ENCODE results near the gene AGPAT1.
A peak's percentile ranks its signal among the peaks of the same experiment; 100 is the strongest.
"Not testable (repeated sequence)": the region's sequence is repeated elsewhere in the genome, so short reads cannot be mapped to it uniquely, and the experiment has no call there.

The AGPAT1 gene

GRCh38 chr6:32190054-32190851, 14.4 kb upstream of the AGPAT1 start, which contains the start of gene PBX2:
Gene PBX2, minus strand, starts transcription at chr6:32190202. Its CDS starts 287 bp downstream, at chr6:32189915.
- TF ChIP-seq POLR2AphosphoS5 (IDR thresholded peaks at IDR 0.05; ENCODE audit: borderline replicate concordance, low read depth, low read length), result peak; percentile 63
- TF ChIP-seq FOXP2 (optimal IDR thresholded peaks at IDR 0.05; ENCODE audit: control extremely low read depth, extremely low read length, insufficient read depth), result no peak
- TF ChIP-seq EZH2 (IDR thresholded peaks at IDR 0.05), result no peak
- H3K36me3 ChIP-seq (ENCODE audit: insufficient read depth, low read length), result peaks cover 21% of the 10 kb centered on the region
- H3K9me3 ChIP-seq (ENCODE audit: low read depth, low read length), result no peaks in the 10 kb centered on the region
- H3K4me3 ChIP-seq, result peak within 1 kb of the TSS; percentile 87
- H3K27ac ChIP-seq, result peak within 1 kb of the TSS; percentile 97
- peak within 1 kb of the TSS; percentile 90 for H3K9ac ChIP-seq (ENCODE audit: insufficient read length)
- peak; percentile 79 for DNase-seq (ENCODE audit: low read depth, low spot score)

- H3K9me3 ChIP-seq (ENCODE audit: low read depth, low read length), result no peaks in the 10 kb centered on the region
- H3K9ac ChIP-seq (ENCODE audit: insufficient read length), result peak overlapping the region; percentile 90
- TF ChIP-seq FOXP2 (optimal IDR thresholded peaks at IDR 0.05; ENCODE audit: control extremely low read depth, extremely low read length, insufficient read depth) (no peak), POLR2AphosphoS5 (IDR thresholded peaks at IDR 0.05; ENCODE audit: borderline replicate concordance, low read depth, low read length) (no peak), EZH2 (IDR thresholded peaks at IDR 0.05) (no peak)
- H3K27ac ChIP-seq, result peak overlapping the region; percentile 87
- no peak for DNase-seq (ENCODE audit: low read depth, low spot score)
- peak overlapping the region; percentile 87 for H3K4me3 ChIP-seq
- peaks cover 21% of the 10 kb centered on the region for H3K36me3 ChIP-seq (ENCODE audit: insufficient read depth, low read length)
Measured at GRCh38 chr6:32189742-32190053, 13.8 kb upstream of the AGPAT1 start.

- H3K4me3 ChIP-seq, result peak overlapping the region; percentile 87
- peak overlapping the region; percentile 90 for H3K9ac ChIP-seq (ENCODE audit: insufficient read length)
- peak overlapping the region; percentile 87 for H3K27ac ChIP-seq
- no peak for DNase-seq (ENCODE audit: low read depth, low spot score)
- H3K36me3 ChIP-seq (ENCODE audit: insufficient read depth, low read length), result peaks cover 21% of the 10 kb centered on the region
- no peak for TF ChIP-seq FOXP2 (optimal IDR thresholded peaks at IDR 0.05; ENCODE audit: control extremely low read depth, extremely low read length, insufficient read depth)
- TF ChIP-seq POLR2AphosphoS5 (IDR thresholded peaks at IDR 0.05; ENCODE audit: borderline replicate concordance, low read depth, low read length), result no peak
- TF ChIP-seq EZH2 (IDR thresholded peaks at IDR 0.05), result no peak
- no peaks in the 10 kb centered on the region for H3K9me3 ChIP-seq (ENCODE audit: low read depth, low read length)
Measured at GRCh38 chr6:32189069-32189741, 13.3 kb upstream of the AGPAT1 start.

GRCh38 chr6:32188381-32189068, 12.6 kb upstream of the AGPAT1 start:
- TF ChIP-seq FOXP2 (optimal IDR thresholded peaks at IDR 0.05; ENCODE audit: control extremely low read depth, extremely low read length, insufficient read depth), result no peak
- no peak; the same call in 1 of the 2 replicates for TF ChIP-seq POLR2AphosphoS5 (IDR thresholded peaks at IDR 0.05; ENCODE audit: borderline replicate concordance, low read depth, low read length)
- no peaks in the 10 kb centered on the region for H3K9me3 ChIP-seq (ENCODE audit: low read depth, low read length)
- peak overlapping the region; percentile 87 for H3K27ac ChIP-seq
- DNase-seq (ENCODE audit: low read depth, low spot score), result no peak
- peaks cover 24% of the 10 kb centered on the region for H3K36me3 ChIP-seq (ENCODE audit: insufficient read depth, low read length)
- H3K4me3 ChIP-seq, result peak overlapping the region; percentile 87
- H3K9ac ChIP-seq (ENCODE audit: insufficient read length), result peak overlapping the region; percentile 90

- not testable (repeated sequence) for DNase-seq (ENCODE audit: low read depth, low spot score); H3K27ac ChIP-seq; H3K9me3 ChIP-seq (ENCODE audit: low read depth, low read length)
- Histone ChIP-seq H3K9ac (ENCODE audit: insufficient read length) (peak overlapping the region; percentile 90), H3K4me3 (peak overlapping the region; percentile 87; the same call in 1 of the 2 replicates), H3K36me3 (ENCODE audit: insufficient read depth, low read length) (peaks cover 30% of the 10 kb centered on the region)
Measured at GRCh38 chr6:32187725-32188380, 12.0 kb upstream of the AGPAT1 start.

DNA sequence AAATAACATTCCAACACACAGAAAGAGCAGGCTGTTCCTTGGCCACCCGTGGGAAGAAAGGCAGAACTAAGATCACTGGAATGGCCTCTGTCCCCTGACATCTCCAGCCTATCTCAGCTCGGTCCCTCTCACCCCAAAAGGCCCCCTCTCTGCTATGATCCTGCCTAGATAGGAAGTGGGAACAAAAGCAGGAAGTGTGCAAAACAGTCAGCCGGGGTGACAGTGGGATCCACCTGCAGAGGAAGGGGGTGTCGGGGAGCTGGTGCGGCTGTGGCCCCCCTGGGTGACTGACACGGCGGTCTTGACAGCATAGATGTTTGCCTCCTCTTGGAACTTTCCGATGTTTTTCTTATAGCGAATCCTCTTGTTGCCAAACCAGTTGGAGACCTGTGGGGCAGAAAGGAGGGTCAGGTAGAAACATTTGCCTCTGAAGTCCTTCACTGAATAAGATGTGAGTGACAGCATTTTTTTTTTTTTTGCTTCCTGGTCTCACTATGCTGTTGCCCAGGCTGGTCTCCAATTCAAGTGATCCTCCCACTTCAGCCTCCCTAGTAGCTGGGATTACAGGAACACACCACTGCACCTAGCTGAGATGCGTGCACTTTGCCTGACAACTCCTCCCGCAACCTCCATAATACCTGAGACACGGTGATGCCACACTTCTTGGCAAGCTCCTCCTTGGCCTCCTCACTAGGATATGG, 11.3 kb upstream of the AGPAT1 start:
- Histone ChIP-seq H3K27ac (peak overlapping the region; percentile 62), H3K9ac (ENCODE audit: insufficient read length) (peak overlapping the region; percentile 20), H3K9me3 (ENCODE audit: low read depth, low read length) (no peaks in the 10 kb centered on the region), H3K4me3 (no peak overlapping the region), H3K36me3 (ENCODE audit: insufficient read depth, low read length) (peaks cover 36% of the 10 kb centered on the region)
- no peak for TF ChIP-seq EZH2 (IDR thresholded peaks at IDR 0.05)
- no peak for TF ChIP-seq FOXP2 (optimal IDR thresholded peaks at IDR 0.05; ENCODE audit: control extremely low read depth, extremely low read length, insufficient read depth)
- no peak for TF ChIP-seq POLR2AphosphoS5 (IDR thresholded peaks at IDR 0.05; ENCODE audit: borderline replicate concordance, low read depth, low read length)
- no peak for DNase-seq (ENCODE audit: low read depth, low spot score)

DNA sequence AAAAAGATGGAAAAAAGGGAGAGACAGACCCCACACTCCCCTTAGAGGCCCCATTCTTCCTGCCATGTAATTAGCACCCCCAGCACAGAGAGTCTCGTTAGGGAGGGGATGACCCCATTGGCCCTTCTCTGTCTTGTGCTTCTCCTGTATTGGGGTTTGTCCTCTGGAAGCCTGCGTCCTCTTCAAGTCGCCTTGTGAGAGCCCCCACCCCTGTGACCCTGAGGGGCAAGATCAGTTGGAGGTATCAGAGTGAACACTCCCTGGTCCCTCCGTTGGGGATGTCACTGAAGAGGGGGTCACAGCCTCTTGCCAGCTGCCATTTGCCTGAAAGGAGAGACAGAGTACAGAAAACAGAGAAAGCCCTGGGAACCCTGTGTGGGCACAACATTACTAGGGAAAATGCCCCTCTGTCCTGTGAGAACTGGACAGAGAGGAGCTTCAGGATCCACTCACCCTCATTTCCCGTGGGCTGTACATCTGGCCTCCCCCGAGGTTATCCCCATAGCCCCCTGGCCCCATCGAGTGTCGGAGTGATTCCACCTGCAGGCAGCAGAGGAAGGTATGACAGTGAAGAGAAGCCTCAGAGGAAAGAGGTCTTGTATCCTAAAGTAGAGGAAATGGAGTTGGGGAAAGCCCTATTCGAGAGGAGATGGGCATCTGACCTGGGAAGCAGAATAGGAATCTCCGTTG, 10.4 kb upstream of the AGPAT1 start:
- H3K9ac ChIP-seq (ENCODE audit: insufficient read length), result peak overlapping the region; percentile 20
- H3K27ac ChIP-seq, result peak overlapping the region; percentile 62
- not testable (repeated sequence) for DNase-seq (ENCODE audit: low read depth, low spot score); H3K9me3 ChIP-seq (ENCODE audit: low read depth, low read length); H3K4me3 ChIP-seq
- H3K36me3 ChIP-seq (ENCODE audit: insufficient read depth, low read length), result peaks cover 37% of the 10 kb centered on the region

- H3K4me3 ChIP-seq; H3K9ac ChIP-seq (ENCODE audit: insufficient read length); H3K9me3 ChIP-seq (ENCODE audit: low read depth, low read length); DNase-seq (ENCODE audit: low read depth, low spot score); H3K27ac ChIP-seq: not testable (repeated sequence)
- peaks cover 43% of the 10 kb centered on the region for H3K36me3 ChIP-seq (ENCODE audit: insufficient read depth, low read length)
Measured at GRCh38 chr6:32185681-32186131, 9.8 kb upstream of the AGPAT1 start.
